Measurements from ENCODE around the gene NAV2.
"Not testable (repeated sequence)": the region's sequence is repeated elsewhere in the genome, so short reads cannot be mapped to it uniquely, and the experiment has no call there.

NAV2 gene

GRCh38 chr11:19892876-19893275 is 180.2 kb downstream of the NAV2 start:
- no peak for DNase-seq (ENCODE audit: low spot score)

GRCh38 chr11:19894404-19894803 is 181.8 kb downstream of the NAV2 start:
- no peak for DNase-seq (ENCODE audit: low spot score)

- not testable (repeated sequence) for DNase-seq (ENCODE audit: low spot score)
Measured at GRCh38 chr11:19895037-19895436, 182.4 kb downstream of the NAV2 start.

GRCh38 chr11:19895776-19896175 is 183.1 kb downstream of the NAV2 start:
- DNase-seq (ENCODE audit: low spot score): no peak

- DNase-seq (ENCODE audit: low spot score): peak; percentile 69
Measured at GRCh38 chr11:19903620-19904069, 191.0 kb downstream of the NAV2 start.

GRCh38 chr11:19905280-19905853 is 192.7 kb downstream of the NAV2 start:
- no peak for DNase-seq (ENCODE audit: low spot score)

- DNase-seq (ENCODE audit: low spot score): no peak
Measured at GRCh38 chr11:19906126-19906525, 193.5 kb downstream of the NAV2 start.

GRCh38 chr11:19907008-19907579 is 194.5 kb downstream of the NAV2 start:
- DNase-seq (ENCODE audit: low spot score): no peak

- DNase-seq (ENCODE audit: low spot score): no peak
Measured at GRCh38 chr11:19907839-19908238, 195.2 kb downstream of the NAV2 start.

- no peak for DNase-seq (ENCODE audit: low spot score)
Measured at GRCh38 chr11:19910931-19911330, 198.3 kb downstream of the NAV2 start.

- DNase-seq (ENCODE audit: low spot score): no peak
Measured at GRCh38 chr11:19912115-19912957, 199.7 kb downstream of the NAV2 start.

- no peak for DNase-seq (ENCODE audit: low spot score)
Measured at GRCh38 chr11:19912958-19913892, 200.6 kb downstream of the NAV2 start.

- no peak for DNase-seq (ENCODE audit: low spot score)
Measured at GRCh38 chr11:19913893-19914249, 201.2 kb downstream of the NAV2 start.

- no peak for DNase-seq (ENCODE audit: low spot score)
Measured at GRCh38 chr11:19915808-19916207, 203.2 kb downstream of the NAV2 start.

GRCh38 chr11:19917069-19917468 is 204.4 kb downstream of the NAV2 start:
- no peak for DNase-seq (ENCODE audit: low spot score)

GRCh38 chr11:19918302-19919049 is 205.8 kb downstream of the NAV2 start:
- DNase-seq (ENCODE audit: low spot score): no peak

- DNase-seq (ENCODE audit: low spot score): no peak
Measured at GRCh38 chr11:19919050-19919561, 206.5 kb downstream of the NAV2 start.

- DNase-seq (ENCODE audit: low spot score): no peak
Measured at GRCh38 chr11:19920982-19921381, 208.3 kb downstream of the NAV2 start.

GRCh38 chr11:19921976-19922688 is 209.5 kb downstream of the NAV2 start:
- DNase-seq (ENCODE audit: low spot score): no peak

- no peak for DNase-seq (ENCODE audit: low spot score)
Measured at GRCh38 chr11:19922689-19923035, 210.0 kb downstream of the NAV2 start.

- DNase-seq (ENCODE audit: low spot score): no peak
Measured at GRCh38 chr11:19923626-19924025, 211.0 kb downstream of the NAV2 start.
